T-helper 9 cell (primary cell): Measurements from ENCODE around the gene ZNF274.
"Not testable (repeated sequence)": the region's sequence is repeated elsewhere in the genome, so short reads cannot be mapped to it uniquely, and the experiment has no call there.

Source experiments
- DNase-seq: peaks from one replicate; pipeline ENCODE4 v3.0.0-alpha.2; 2020
- total RNA-seq, 2 donors: gene quantifications; one replicate each; lab custom pipeline; 2026; lab: John Stamatoyannopoulos, UW

ZNF274 gene
- total RNA-seq = 58.2 to 86.9 reads per million in 2 donors

DNA sequence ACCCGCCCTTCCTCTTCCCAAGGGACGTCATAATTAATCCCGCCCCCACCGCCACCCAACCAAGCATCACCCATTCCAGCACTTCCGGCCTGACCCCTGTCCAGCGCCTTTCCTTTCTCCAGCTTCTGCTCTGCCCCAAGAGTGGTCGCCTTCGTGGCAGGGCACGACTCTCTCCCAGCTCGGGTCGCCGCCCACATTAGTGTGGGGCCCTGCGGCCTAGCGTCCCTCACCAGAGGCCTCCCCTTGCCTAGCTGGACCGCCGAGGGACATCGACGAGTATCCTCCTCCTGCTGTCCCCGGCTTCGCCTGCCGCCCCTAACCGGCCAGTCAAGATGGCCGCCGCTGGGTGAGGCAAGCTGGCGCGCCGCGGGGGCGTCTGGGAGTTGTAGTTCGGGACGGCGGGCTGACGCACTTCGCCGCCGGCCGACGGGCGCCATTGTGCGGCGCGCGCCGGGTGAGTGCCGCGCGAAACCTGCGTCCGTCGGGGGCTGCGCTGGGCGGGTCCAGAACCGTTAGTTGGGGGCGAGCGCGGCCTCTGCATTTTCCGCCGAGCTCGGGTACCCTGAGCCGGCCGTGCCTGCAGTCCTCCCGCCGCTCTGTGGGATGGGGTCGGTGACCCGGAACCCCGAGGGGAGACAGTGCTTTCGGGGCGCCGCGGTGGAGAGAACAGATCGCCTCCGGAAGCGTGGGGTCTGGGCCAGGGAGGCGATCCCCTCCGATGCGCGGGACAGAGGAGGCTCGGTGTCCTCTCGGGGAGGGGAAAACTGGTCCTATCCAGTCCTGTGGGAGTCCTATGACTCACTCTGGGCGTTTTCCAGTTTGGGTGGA is at the start of gene ZNF274:
Gene ZNF274 (plus strand): TSS at position 73 of the 828 bp plus-strand sequence. CDS start 905 bp downstream, outside the sequence.
- peak; percentile 92 for DNase-seq

- no peak for DNase-seq
These were observed 48.6 kb upstream of the ZNF274 start for GRCh38 chr19:58134244-58134643.

DNA sequence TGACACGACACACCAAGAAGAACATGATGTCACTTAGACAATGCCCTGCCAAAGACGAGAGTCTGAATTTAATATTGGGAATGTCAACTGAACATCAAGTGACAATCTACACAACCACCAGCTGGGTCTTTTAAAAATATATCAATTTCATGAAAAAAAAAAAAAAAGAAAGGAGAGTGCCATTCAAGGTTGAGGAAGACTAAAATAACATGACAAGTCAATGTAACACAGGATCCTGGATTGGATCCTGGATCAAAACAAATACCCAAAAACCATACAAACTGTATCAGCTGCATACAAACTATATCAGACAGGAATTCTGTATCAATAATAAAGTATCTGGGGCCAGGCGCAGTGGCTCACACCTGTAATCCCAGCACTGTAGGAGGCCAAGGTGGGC is 37.0 kb upstream of the ZNF274 start:
- no peak for DNase-seq

DNA sequence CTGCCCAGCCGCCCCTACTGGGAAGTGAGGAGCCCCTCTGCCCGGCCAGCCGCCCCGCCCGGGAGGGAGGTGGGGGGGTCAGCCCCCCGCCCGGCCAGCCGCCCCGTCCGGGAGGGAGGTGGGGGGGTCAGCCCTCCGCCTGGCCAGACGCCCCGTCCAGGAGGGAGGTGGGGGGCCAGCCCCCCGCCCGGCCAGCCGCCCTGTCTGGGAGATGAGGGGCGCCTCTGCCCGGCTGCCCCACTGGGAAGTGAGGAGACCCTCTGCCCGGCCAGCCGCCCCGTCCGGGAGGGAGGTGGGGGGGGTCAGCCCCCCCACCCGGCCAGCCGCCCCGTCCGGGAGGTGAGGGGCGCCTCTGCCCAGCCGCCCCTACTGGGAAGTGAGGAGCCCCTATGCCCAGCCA is 35.4 kb upstream of the ZNF274 start:
- not testable (repeated sequence) for DNase-seq

GRCh38 chr19:58150328-58150921 is 32.4 kb upstream of the ZNF274 start, which contains the start of gene ZNF329:
TSS of gene ZNF329 (minus strand) at chr19:58150789. CDS start at chr19:58129503, 21,286 bp downstream.
- peak; percentile 89 for DNase-seq

- no peak for DNase-seq
These were observed 29.5 kb upstream of the ZNF274 start for GRCh38 chr19:58153386-58153785.

DNA sequence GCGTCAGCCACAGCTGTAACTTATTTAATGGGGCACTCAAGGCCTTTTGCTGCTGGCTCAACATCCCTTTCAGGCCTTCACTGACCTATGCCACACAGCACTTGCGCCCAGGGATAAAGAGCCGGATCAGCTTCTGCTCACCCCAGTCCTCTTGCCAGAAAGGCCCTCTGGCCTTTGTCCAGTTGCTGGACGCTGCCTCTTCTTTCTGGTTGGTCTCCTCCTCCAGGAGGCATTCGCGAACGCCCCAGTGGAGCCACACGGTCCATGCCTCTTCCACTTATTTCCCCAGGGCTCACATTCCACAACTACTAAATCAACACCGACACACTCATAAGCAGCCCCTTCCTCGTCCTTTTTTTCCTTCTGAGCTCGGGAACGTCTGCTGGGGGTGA is 28.6 kb upstream of the ZNF274 start:
- DNase-seq = no peak

- peak; percentile 99 for DNase-seq
These were observed 27.9 kb upstream of the ZNF274 start for GRCh38 chr19:58154679-58155648.

DNA sequence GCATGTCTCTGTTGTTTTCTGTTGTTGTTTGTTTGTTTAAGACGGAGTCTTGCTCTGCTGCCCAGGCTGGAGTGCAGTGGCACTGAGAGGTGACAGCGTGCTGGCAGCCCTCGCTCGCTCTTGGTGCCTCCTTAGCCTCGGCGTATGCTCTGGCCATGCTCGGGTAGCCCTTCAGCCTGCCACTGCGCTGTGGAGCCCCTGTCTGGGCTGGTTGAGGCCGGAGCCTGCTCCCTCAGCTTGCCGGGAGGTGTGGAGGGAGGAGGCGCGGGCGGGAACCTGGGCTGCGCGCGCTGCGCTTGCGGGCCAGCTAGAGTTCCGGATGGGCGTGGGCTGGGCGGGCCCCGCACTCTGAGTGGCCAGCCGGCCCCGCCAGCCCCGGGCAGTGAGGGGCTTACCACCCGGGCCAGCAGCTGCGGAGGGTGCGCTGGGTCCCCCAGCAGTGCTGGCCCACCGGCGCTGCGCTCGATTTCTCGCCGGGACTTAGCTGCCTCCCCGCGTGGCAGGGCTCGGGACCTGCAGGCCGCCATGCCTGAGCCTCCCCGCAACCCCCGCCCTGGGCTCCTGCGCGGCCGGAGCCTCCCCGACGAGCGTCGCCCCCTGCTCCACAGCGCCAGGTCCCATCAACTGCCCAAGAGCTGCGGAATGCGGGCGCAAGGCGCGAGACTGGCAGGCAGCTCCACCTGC is 25.7 kb upstream of the ZNF274 start:
- no peak for DNase-seq

DNA sequence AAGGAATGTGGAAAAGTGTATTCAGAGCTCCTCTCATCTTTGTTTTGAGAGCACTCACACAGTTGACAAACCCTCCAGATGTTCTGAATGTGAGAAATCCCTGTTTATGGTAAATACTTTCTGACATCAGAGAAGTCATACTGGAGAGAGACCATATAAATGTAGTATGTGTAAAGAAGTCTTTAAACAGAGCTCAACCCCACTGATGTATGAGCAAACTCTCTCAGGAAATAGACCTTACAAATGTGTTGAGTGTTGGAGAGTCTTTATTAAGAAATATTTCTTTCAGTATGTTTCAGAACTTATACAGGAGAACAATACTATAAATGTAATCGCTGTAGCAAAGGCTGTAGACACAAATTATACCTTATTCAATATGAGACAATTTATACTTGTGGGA is 16.6 kb upstream of the ZNF274 start:
- DNase-seq = no peak

- no peak for DNase-seq
These were observed 16.1 kb upstream of the ZNF274 start for GRCh38 chr19:58166708-58167280.

DNA sequence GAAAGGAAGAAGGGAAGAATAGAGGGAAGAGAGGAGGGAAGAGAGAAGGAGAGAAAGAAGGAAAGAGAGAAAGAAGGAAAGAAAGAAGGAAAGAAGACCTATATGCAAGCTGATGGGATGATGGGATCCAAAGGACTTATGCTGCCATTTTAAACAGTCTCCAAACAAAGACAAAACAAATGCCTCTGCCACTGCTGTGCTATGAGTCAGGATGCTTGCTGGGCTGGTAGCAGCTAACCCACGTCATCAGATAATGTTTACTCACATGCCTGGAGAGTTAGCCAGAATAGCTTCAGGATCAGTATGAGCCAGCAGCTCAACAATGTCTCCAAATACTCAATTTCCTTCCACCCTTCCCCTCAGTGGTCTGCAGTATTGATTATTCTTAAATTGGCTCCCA is 12.0 kb upstream of the ZNF274 start:
- DNase-seq = no peak

GRCh38 chr19:58181902-58182576 is 822 bp upstream of the ZNF274 start:
- DNase-seq = peak; percentile 40

DNA sequence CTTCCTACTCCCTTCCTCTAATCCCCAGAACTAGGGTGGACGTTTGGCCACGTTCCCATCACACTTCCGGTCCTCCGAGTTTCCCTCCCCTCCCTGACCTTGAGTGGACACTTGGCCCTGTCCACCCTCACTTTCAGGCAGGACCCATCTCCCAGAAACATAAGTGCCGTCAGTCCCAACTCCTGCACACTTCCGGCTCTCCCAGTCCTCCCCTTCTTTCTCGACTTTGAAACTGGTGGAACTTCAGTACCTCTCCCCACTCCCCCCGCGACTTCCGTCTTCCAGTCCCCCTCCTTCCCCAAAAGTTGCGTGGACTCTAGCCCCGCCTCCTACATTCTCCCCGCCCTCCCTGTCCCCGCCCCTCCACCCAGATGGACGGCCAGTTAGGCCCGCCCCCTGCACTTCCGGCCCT is 278 bp upstream of the ZNF274 start:
- DNase-seq = peak; percentile 72

DNA sequence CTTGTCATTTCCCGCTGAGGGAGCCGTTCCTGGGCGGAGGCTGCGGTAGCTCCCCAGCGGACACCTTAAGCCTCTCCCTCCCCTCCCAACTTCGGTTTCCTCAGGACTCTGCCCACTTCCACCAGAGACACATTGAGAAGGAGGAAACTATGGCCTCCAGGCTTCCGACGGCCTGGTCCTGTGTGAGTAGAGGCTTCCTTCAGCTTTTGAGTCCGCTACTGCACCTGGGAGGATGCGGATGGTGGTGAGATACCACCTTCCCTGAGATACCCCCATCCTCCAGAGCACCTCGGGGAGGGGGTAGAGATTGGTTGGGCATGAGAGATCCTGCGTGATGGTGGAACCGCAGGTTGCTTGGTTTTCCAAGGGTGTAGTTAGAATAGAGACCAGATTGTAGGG is 955 bp downstream of the ZNF274 start:
- no peak for DNase-seq

DNA sequence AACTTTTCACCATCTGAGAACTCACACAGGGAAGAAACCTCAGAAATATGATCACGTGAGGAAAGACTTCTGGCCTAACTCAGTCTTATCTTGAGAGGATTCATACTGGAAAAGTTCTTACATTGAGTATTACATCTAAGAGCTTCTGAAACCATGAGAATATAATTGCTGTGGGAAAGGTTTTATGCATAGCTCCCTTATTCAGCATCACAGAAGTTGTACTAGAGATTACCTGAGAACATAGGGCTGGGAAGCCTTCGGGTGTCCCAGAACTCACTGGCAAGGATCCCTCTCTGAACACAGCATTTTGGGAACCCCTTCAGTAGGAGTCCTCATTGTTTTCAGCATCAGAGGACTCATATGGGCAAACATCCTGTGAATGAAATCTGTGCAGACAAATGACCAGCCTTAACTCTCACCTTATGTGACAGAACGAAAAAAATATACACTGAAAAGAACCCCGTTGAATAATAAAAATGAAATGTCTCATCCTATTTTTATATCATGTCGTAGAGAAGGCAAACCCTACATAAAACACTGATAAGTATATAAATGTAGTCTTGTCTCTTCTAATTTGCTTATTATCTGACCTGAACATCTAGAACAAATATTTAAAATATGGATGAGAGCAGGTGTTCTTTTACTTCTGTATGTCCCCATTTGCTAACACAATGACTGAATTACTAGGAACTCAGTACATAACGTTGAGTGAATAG is 14.2 kb downstream of the ZNF274 start:
- DNase-seq = no peak

DNA sequence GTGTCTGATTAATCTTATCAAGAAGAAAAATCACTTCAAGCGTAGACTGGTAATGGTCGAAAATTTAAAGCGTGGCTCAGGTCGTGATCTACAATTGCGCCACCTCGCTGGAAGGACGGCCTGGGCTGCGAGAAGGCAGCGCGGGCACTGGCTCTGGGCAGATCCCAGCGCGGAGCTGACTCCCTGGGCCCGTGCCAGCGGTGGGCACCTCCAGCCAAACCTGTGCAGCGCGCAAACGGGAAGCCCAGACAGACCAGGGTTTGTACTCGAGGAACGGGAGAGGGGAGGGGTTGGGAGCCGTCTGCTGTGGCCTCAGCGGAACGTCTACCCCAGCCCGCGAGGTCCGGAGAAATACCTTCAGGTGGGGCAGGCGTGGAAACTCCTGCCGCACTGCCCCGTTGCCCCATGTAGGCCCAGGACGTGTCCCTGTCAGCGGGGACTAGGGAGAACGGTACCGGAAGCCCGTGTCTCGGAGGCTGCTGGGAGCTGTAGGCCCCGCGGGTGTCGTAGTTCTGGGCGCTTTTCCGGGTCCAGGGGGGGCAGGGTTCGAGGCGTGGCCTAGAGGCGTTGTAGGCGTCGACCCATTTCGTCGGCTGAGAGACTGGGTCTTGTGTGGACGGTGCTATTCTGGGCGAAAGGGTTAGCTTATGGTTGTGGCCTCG is 21.1 kb downstream of the ZNF274 start:
- DNase-seq = no peak

GRCh38 chr19:58204566-58204965 is 21.7 kb downstream of the ZNF274 start:
- DNase-seq = no peak

- no peak for DNase-seq
These were observed 26.7 kb downstream of the ZNF274 start for GRCh38 chr19:58209577-58209976.
